Activated naive CD8-positive, alpha-beta T cell (primary cell): ENCODE results near the gene MIOX.
"Not testable (repeated sequence)": the region's sequence is repeated elsewhere in the genome, so short reads cannot be mapped to it uniquely, and the experiment has no call there.

Source experiments
- H3K27ac Mint-ChIP-seq: one replicate; pipeline ENCODE4 v1.8.0; 2021; ENCODE audit warnings: mixed read lengths
- H3K27me3 Mint-ChIP-seq: one replicate; pipeline ENCODE4 v1.8.0; 2021; ENCODE audit warnings: mixed read lengths
- H3K36me3 Mint-ChIP-seq: one replicate; pipeline ENCODE4 v1.8.0; 2021; ENCODE audit warnings: mixed read lengths
- H3K4me1 Mint-ChIP-seq: one replicate; pipeline ENCODE4 v1.8.0; 2021; ENCODE audit warnings: low read depth, mixed read lengths
- H3K4me3 Mint-ChIP-seq: one replicate; pipeline ENCODE4 v1.8.0; 2021; ENCODE audit warnings: mild to moderate bottlenecking, mixed read lengths
- H3K9me3 Mint-ChIP-seq: one replicate; pipeline ENCODE4 v1.8.0; 2021; ENCODE audit warnings: low read depth, mixed read lengths

The MIOX gene

GRCh38 chr22:50530877-50531545 lies 44.4 kb downstream of the MIOX start:
- Mint-ChIP-seq H3K27ac (peak overlapping the region; percentile 93), H3K27me3 (no peaks in the 10 kb centered on the region), H3K4me1 (peaks cover 34% of the 10 kb centered on the region), H3K36me3 (no peaks in the 10 kb centered on the region), H3K4me3 (peak overlapping the region; percentile 89), H3K9me3 (no peaks in the 10 kb centered on the region)

- peaks cover 34% of the 10 kb centered on the region for H3K4me1 Mint-ChIP-seq
- H3K27me3 Mint-ChIP-seq: no peaks in the 10 kb centered on the region
- H3K4me3 Mint-ChIP-seq: peak overlapping the region; percentile 89
- no peaks in the 10 kb centered on the region for H3K9me3 Mint-ChIP-seq
- no peaks in the 10 kb centered on the region for H3K36me3 Mint-ChIP-seq
- H3K27ac Mint-ChIP-seq: peak overlapping the region; percentile 93
These were observed 44.9 kb downstream of the MIOX start for GRCh38 chr22:50531546-50531961.

GRCh38 chr22:50531962-50532674 lies 45.5 kb downstream of the MIOX start:
- H3K27me3 Mint-ChIP-seq: no peaks in the 10 kb centered on the region
- H3K9me3 Mint-ChIP-seq: no peaks in the 10 kb centered on the region
- H3K27ac Mint-ChIP-seq: peak overlapping the region; percentile 76
- peaks cover 30% of the 10 kb centered on the region for H3K4me1 Mint-ChIP-seq
- no peaks in the 10 kb centered on the region for H3K36me3 Mint-ChIP-seq
- peak overlapping the region; percentile 89 for H3K4me3 Mint-ChIP-seq

DNA sequence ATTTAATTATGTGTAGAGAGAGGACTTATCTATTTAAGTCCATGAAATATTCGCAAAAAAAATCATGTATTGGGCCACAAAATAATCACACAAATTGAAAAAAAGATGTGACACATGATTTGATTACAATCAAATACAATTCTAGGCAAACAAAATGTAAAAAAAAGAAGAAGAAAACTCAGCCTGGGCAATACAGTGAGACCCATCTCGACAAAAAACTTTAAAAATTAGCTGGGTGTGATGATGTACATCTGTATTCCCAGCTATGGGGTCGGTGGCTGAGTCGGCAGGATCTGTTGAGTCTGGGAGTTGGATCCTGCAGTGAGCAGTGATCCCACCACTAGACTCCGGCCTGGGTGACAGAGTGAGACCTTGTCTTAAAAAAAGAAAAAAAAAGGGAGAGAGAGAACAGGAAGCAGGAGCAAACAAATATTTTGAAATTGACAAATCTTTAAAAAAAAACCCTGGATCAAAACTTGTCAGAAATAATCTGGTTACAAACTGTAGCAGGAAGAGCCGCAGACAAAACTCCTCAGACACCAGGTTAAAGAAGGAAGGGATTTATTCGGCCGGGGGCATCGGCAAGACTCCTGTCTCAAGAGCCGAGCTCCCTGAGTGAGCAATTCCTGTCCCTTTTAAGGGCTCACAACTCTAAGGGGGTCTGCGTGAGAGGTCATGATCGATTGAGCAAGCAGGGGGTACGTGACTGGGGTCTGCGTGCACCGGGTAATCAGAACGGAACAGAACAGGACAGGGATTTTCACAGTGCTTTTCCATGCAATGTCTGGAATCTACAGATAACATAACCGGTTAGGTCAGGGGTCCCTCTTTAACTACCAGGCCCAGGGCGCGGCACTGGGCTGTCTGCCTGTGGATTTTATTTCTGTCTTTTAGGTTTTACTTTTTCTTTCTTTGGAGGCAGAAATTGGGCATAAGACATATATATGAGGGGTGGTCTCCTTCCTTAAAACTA lies 46.5 kb downstream of the MIOX start:
- Mint-ChIP-seq H3K27ac (peak overlapping the region; percentile 76), H3K9me3 (no peaks in the 10 kb centered on the region), H3K27me3 (no peaks in the 10 kb centered on the region), H3K36me3 (no peaks in the 10 kb centered on the region), H3K4me3 (peak overlapping the region; percentile 89), H3K4me1 (peaks cover 27% of the 10 kb centered on the region)

DNA sequence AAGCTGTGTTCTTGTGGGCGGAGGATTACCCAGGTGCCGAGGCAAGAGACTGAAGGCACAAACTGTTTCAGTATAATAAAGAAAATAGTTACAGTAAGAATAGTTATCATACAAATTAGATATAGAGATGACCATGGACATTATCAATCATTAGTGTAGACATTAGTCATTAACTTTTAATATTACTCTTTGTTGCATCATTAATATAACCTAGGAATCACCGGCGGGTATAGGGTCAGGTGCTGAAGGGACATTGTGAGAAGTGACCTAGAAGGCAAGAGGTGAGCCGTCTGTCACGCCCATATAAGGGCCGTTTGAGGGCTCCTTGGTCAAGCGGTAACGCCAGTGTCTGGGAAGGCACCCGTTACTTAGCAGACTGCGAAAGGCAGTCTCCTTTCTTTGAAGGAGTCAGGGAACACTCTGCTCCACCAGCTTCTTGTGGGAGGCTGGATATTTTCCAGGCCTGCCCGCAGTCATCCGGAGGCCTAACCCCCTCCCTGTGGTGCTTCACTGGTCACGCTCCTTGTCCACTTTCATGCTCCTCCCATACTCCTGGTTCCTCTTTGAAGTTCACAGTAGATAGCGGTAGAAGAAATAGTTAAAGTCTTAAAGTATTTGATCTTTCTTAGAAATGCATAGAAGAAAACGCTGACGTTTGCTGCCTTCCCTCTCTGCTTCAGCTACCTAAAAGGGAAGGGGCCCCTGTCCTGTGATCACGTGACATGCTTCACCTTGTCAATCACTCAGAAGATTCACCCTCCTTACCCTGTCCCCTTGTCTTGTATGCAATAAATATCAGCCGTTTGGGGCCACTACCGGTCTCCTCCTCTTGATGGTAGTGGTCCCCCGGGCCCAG lies 47.4 kb downstream of the MIOX start:
- not testable (repeated sequence) for H3K9me3 Mint-ChIP-seq, H3K36me3 Mint-ChIP-seq, H3K27me3 Mint-ChIP-seq
- Mint-ChIP-seq H3K4me3 (peak overlapping the region; percentile 60), H3K4me1 (peaks cover 28% of the 10 kb centered on the region), H3K27ac (peak overlapping the region; percentile 76)

DNA sequence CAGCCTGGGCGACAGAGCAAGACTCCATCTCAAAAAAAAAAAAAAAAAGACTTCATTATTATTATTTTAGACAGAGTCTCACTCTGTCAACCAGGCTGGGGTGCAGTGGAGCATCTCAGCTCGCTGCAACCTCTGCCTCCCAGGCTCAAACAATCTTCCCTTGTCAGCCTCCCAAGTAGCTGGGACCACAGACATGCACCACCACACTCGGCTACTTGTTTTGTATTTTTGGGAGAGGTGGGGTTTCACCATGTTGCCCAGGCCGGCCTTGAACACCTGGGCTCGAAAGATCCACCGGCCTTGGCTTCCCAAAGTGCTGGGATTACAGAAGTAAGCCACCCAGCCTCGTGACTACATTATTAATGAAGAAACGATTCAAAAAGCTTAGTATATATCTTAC lies 48.5 kb downstream of the MIOX start:
- H3K27ac Mint-ChIP-seq: peak overlapping the region; percentile 22

DNA sequence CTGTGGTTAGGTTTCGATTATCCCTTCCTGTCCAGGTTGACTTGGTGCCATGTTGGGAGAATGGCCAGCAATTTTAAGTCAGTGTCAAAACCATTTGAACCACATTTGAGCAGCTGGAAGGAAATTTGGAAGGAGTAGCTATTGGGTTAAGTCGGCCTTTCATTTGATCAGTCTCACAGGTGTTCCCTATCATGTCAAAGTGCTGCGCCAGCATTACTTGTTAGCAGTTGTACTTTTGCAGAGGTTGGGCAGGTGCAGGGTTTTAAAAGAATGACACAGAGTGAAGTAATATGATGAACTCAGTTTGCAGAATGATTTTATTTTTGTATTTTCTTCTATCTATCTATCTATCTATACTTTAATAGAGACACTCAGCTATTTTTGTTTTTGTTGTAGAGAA lies 49.6 kb downstream of the MIOX start:
- Mint-ChIP-seq H3K36me3 (no peaks in the 10 kb centered on the region), H3K4me1 (peaks cover 47% of the 10 kb centered on the region), H3K27ac (no peak overlapping the region), H3K4me3 (no peak overlapping the region), H3K9me3 (no peaks in the 10 kb centered on the region), H3K27me3 (no peaks in the 10 kb centered on the region)

More for the DNA sequence above, 48.5 kb downstream of the MIOX start:
- H3K4me1 Mint-ChIP-seq: peaks cover 38% of the 10 kb centered on the region
- no peaks in the 10 kb centered on the region for H3K9me3 Mint-ChIP-seq
- no peak overlapping the region for H3K4me3 Mint-ChIP-seq
- no peaks in the 10 kb centered on the region for H3K36me3 Mint-ChIP-seq
- no peaks in the 10 kb centered on the region for H3K27me3 Mint-ChIP-seq

DNA sequence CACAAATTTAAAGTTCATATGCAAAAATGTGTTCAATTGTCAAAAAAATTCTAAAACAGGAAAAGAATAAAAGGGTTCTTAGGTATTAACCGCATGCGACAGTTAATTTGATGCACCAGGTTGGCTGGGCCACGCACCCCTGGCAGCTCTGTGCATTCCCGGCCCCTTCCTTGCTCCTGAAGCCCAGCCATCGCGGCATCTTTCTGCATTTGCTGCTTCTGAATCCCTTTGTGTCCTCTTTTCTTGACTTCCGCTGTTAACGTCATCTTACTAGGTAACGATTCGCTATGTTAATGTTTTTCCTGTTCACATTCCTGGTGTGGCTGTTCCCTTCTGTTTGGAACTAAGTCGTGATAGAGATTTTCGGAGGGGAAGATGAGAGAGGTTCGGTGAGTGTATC lies 51.1 kb downstream of the MIOX start:
- no peaks in the 10 kb centered on the region for H3K27me3 Mint-ChIP-seq
- peak overlapping the region; percentile 21 for H3K4me3 Mint-ChIP-seq
- no peaks in the 10 kb centered on the region for H3K9me3 Mint-ChIP-seq
- H3K27ac Mint-ChIP-seq: peak overlapping the region; percentile 98
- peaks cover 56% of the 10 kb centered on the region for H3K4me1 Mint-ChIP-seq
- H3K36me3 Mint-ChIP-seq: no peaks in the 10 kb centered on the region
